Astrocyte (in vitro differentiated cells and primary cell): ENCODE results near the gene C1orf122.

Source experiments
- EZH2 ChIP-seq: IDR thresholded peaks from 2 replicates; pipeline ENCODE4 v1.6.1; 2012; ENCODE audit warnings: mild to moderate bottlenecking, low read length, inconsistent platforms; ENCODE audit not compliant: insufficient read depth
- TF ChIP-seq, protein P1 (sequence below): IDR thresholded peaks from 2 replicates; pipeline ENCODE4 v1.5.1; 2011; ENCODE audit warnings: low read depth, mild to moderate bottlenecking, inconsistent platforms, low read length, moderate library complexity; ENCODE audit not compliant: insufficient read depth

DNA sequence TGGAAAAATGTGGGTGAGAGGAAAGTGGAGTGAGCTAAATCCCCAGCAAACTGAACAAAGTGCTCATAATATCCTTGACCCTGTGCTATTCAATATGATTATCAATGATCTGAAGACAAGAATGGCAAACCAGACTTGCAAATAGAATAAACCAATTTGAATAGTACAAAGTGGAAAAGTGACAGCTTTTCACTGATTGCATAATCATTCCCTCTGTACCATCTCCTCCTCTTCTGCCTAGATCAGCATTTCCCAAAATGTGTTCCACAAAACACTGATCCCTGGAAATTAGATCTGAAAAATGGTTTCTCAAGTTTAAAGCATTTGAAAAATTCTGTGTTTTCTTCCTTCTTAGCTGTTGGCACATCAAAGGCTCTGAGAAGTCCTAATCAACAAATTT lies 43.7 kb downstream of the C1orf122 start:
- TF ChIP-seq, protein P1, sequence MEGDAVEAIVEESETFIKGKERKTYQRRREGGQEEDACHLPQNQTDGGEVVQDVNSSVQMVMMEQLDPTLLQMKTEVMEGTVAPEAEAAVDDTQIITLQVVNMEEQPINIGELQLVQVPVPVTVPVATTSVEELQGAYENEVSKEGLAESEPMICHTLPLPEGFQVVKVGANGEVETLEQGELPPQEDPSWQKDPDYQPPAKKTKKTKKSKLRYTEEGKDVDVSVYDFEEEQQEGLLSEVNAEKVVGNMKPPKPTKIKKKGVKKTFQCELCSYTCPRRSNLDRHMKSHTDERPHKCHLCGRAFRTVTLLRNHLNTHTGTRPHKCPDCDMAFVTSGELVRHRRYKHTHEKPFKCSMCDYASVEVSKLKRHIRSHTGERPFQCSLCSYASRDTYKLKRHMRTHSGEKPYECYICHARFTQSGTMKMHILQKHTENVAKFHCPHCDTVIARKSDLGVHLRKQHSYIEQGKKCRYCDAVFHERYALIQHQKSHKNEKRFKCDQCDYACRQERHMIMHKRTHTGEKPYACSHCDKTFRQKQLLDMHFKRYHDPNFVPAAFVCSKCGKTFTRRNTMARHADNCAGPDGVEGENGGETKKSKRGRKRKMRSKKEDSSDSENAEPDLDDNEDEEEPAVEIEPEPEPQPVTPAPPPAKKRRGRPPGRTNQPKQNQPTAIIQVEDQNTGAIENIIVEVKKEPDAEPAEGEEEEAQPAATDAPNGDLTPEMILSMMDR, result no peak
- TF ChIP-seq EZH2, result no peak
